HepG2 (cell line): ENCODE measurements around the gene CYP27A1. TPM values are rescaled to one million over a fixed set of nuclear protein-coding genes. Genes with fewer than 3 reads are reported as not detected.
A peak's percentile ranks its signal among the peaks of the same experiment; 100 is the strongest.

Source experiments
- ARID2 ChIP-seq: sonication (generic); formaldehyde crosslinking; IDR thresholded peaks from 2 replicates; pipeline ENCODE4 v1.8.1; 2022; ENCODE audit warnings: mild to moderate bottlenecking, missing genetic modification reagents, borderline replicate concordance
- CBX2 ChIP-seq, 2 experiments: fragments of 200-600 bp in 1 of 2; sonication (generic); formaldehyde crosslinking in 1 of 2; IDR thresholded peaks; 2 replicates each; pipeline versions ENCODE4 v1.7.0 to v1.8.1; 2018 to 2022; ENCODE audit warnings: low read depth in 2 of 2, low read length in 1 of 2, mild to moderate bottlenecking in 1 of 2, missing genetic modification reagents in 1 of 2
- CREM ChIP-seq, 2 experiments: sonication (generic) in 1 of 2; formaldehyde crosslinking in 1 of 2; IDR thresholded peaks; 2 replicates each; pipeline versions ENCODE4 v1.4.0 to v1.6.1; 2016 to 2020; ENCODE audit warnings: antibody characterized with exemption in 1 of 2, mild to moderate bottlenecking in 1 of 2, missing genetic modification reagents in 1 of 2
- ELF3 ChIP-seq: IDR thresholded peaks from 2 replicates; pipeline ENCODE4 v1.6.1; 2016; ENCODE audit warnings: missing genetic modification reagents, missing compliant biosample characterization
- FOXA3 ChIP-seq: IDR thresholded peaks from 2 replicates; pipeline ENCODE4 v1.6.1; 2016; ENCODE audit warnings: missing genetic modification reagents, missing compliant biosample characterization
- FOXC1 ChIP-seq: sonication (generic); formaldehyde crosslinking; IDR thresholded peaks from 2 replicates; pipeline ENCODE4 v1.8.0; 2022; ENCODE audit warnings: mild to moderate bottlenecking, missing genetic modification reagents, borderline replicate concordance
- HBP1 ChIP-seq: IDR thresholded peaks from 2 replicates; pipeline ENCODE4 v1.6.1; 2016; ENCODE audit warnings: low read depth, control low read depth
- HOXA3 ChIP-seq: sonication (generic); formaldehyde crosslinking; IDR thresholded peaks from 2 replicates; pipeline ENCODE4 v1.5.0; 2020; ENCODE audit warnings: missing genetic modification reagents
- MYC ChIP-seq: sonication (generic); formaldehyde crosslinking; IDR thresholded peaks from 2 replicates; pipeline ENCODE4 v1.9.0; 2021; ENCODE audit warnings: missing genetic modification reagents, borderline replicate concordance
- NCOR1 ChIP-seq: fragments of 200-600 bp; sonication (generic); IDR thresholded peaks from 2 replicates; pipeline ENCODE4 v1.7.0; 2017; ENCODE audit warnings: antibody characterized with exemption, low read length, borderline replicate concordance
- POLR2AphosphoS2 ChIP-seq: IDR thresholded peaks from 2 replicates; pipeline ENCODE4 v1.6.1; 2011; ENCODE audit warnings: low read depth, low read length, improper control_type of control experiment
- PRDM10 ChIP-seq: sonication (generic); formaldehyde crosslinking; IDR thresholded peaks from 2 replicates; pipeline ENCODE4 v1.4.0; 2020; ENCODE audit warnings: low read depth, missing genetic modification reagents
- RAD51 ChIP-seq: fragments of 450-650 bp; IDR thresholded peaks from 2 replicates; pipeline ENCODE4 v1.6.1; 2016; ENCODE audit warnings: borderline replicate concordance
- REST ChIP-seq, 2 experiments: IDR thresholded peaks; 2 replicates each; pipeline ENCODE4 v1.6.1; 2011 to 2012; ENCODE audit warnings: low read length in 2 of 2, borderline replicate concordance in 1 of 2, low read depth in 1 of 2, mild to moderate bottlenecking in 1 of 2, moderate library complexity in 1 of 2
- SAFB2 ChIP-seq: sonication (generic); formaldehyde crosslinking; IDR thresholded peaks from 2 replicates; pipeline ENCODE4 v1.5.1; 2020; ENCODE audit warnings: missing genetic modification reagents, low read depth, mild to moderate bottlenecking, borderline replicate concordance
- ZFYVE20 ChIP-seq: sonication (generic); formaldehyde crosslinking; IDR thresholded peaks from 2 replicates; pipeline ENCODE4 v1.8.0; 2023; ENCODE audit warnings: low read depth, mild to moderate bottlenecking, moderate library complexity, missing genetic modification reagents, borderline replicate concordance
- ZNF704 ChIP-seq: sonication (generic); formaldehyde crosslinking; IDR thresholded peaks from 2 replicates; pipeline ENCODE4 v1.8.1; 2023; ENCODE audit warnings: mild to moderate bottlenecking, inconsistent platforms, moderate library complexity, missing genetic modification reagents, borderline replicate concordance
- ZNF883 ChIP-seq: sonication (generic); formaldehyde crosslinking; IDR thresholded peaks from 2 replicates; pipeline ENCODE4 v1.5.1; 2020; ENCODE audit warnings: mild to moderate bottlenecking, missing genetic modification reagents; ENCODE audit errors: not compliant biosample characterization
- polyA plus RNA-seq, 8 experiments: library from polyadenylated mRNA; depleted of rRNA in 3 of 8; stranded (reverse) in 7 of 8; unstranded in 1 of 8; fragments of >200 nt; fragmentation: Illumina TruSeq in 4 of 8; extraction: Trizol in 4 of 8; gene quantifications; 2 replicates each; pipeline versions ENCODE4 v1.2.1 to v1.2.3, GENCODE V29; 2011 to 2016; ENCODE audit warnings: low read depth in 4 of 8, missing spikeins in 1 of 8, mixed read lengths in 1 of 8; ENCODE audit not compliant: insufficient read depth in 1 of 8
- total RNA-seq, 5 experiments: library from RNA; depleted of rRNA; stranded (reverse); fragments of >200 nt; fragmentation: Illumina TruSeq; extraction: Trizol; gene quantifications; 2 replicates each; pipeline ENCODE4 v1.2.3, GENCODE V29; 2016; ENCODE audit warnings: low read depth in 1 of 5

CYP27A1 gene
- total and polyA plus RNA-seq, 2 of the 13 experiments (the other 11 are each of a cell fraction or from before 2014, with no cell fraction given), result 157 to 266 TPM

GRCh38 chr2:218806346-218806978 lies 24.5 kb downstream of the CYP27A1 start (continued):
- TF ChIP-seq REST (IDR thresholded peaks at IDR 0.05; ENCODE audit: borderline replicate concordance in 1 of 2, low read depth in 1 of 2, low read length in 2 of 2) (peak in 1 of 2 experiments; percentile 39; a peak in 1 of 4 replicates), ZNF883 (CRISPR knock-in tag) (no peak), SAFB2 (no peak), HOXA3 (CRISPR knock-in tag) (peak; percentile 55; the same call in 1 of the 2 replicates), HBP1 (CRISPR knock-in tag) (no peak; the same call in 1 of the 2 replicates), MYC (no peak), PRDM10 (no peak), NCOR1 (peak; percentile 78; the same call in 1 of the 2 replicates), RAD51 (no peak), CREM (IDR thresholded peaks at IDR 0.05) (peak; percentile 62; the same call in 1 of the 2 replicates), CREM (CRISPR knock-in tag; IDR thresholded peaks at IDR 0.05) (no peak), ARID2 (no peak), POLR2AphosphoS2 (no peak), FOXA3 (CRISPR knock-in tag) (peak; percentile 86), CBX2 (IDR thresholded peaks at IDR 0.05; ENCODE audit: low read depth, low read length) (no peak), CBX2 (CRISPR knock-in tag; IDR thresholded peaks at IDR 0.05; ENCODE audit: low read depth) (no peak), ZFYVE20 (CRISPR knock-in tag) (no peak), FOXC1 (CRISPR knock-in tag) (no peak), ELF3 (peak; percentile 61; the same call in 1 of the 2 replicates), ZNF704 (no peak)
